Islet of Langerhans (tissue), 1 donor: Measurements from ENCODE around the gene MYL2.

Experiments used
- FAIRE-seq: peaks from one replicate; lab custom pipeline; 2011; peaks lifted over from hg19 to GRCh38; lab: Jason Lieb, UNC

Gene MYL2

DNA sequence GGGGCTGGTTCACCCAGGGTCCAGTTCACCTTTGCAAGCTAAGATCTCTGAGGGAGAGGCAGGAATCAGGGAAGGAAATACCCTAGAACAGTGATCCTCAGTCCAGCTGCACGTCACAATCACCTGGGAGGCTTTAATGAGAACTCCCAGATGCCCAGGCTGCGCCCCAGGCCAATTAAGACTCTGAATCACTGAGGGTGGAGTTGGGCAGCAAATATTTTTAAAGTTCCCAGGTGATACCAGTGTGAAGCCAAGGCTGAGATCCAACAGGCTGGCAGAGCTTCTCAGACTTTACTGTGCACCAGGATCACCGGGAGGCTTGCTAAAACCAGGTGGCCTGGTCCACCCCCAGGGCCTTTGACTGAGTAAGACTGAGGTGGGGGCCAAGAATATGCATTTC lies 23.8 kb downstream of the MYL2 start:
- FAIRE-seq: no peak

DNA sequence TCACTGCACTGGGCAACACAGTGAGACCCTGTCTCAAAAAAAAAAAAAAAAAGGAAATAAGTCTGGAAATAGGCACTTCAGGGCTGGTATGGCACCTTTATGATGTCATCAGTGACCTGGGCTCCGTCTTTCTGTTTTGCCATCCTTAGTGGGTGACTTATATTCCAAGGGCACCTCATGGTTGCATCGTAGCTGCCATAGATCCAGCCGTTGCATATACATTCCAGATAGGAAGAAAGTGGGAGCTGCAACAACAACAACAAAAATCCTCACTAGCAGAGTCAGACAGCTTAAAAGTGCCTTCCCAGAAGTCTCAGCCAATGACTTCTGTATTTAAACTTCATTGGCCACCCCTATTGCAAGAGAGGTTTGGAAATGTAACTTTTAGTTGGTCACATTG lies 26.4 kb downstream of the MYL2 start:
- no peak for FAIRE-seq

DNA sequence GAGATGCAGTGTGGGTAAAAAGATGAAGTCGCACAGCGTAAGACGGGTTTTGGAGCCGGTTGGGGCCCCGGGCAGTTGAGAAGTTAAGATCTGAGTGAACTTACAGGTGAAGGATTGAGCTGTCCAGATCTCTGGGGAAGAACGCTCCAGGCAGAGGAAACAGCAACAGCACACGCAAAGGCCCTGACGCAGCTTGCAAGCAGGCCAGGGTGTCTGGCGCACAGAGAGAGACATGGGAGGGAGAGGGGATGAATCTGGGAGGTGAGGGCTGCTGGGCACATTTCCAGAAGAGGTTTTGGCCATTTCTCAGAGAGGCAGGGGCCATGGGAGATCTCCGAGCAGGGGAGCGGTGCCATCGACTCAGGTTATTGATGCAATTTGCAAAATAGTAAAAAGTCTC lies 31.0 kb downstream of the MYL2 start:
- no peak for FAIRE-seq

DNA sequence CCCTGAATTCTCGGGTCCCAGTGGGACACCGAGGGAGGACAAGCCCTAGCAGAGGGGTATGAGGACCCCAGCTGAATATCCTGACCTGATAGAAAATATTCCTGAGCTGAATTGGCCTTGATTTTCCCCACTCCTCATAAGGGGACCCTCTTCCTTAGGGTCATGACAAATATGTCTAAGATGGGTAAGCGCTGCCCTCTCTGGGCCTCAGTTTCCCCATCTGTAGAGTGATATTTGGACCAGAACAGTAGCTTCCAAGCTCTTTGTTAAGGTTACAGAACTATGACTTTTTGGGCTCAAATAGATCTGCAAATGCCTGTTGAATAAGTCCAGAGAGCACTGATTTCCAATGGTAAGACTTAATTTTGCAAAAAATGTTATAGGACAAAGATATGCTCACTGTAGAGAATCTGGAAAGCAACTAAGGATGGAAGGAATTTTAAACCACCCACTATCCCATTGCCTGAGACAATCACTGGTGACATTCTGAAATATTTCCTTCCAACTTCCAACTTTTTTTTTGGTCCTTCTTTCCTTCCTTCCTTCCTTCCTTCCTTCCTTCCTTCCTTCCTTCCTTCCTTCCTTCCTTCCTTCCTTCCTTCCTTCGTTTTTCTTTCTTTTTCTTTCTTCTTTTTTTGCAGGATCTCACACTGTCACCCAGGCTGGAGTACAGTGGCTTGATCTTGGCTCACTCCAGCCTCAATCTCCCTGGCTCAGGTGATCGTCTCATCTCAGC lies 32.0 kb downstream of the MYL2 start:
- no peak for FAIRE-seq

DNA sequence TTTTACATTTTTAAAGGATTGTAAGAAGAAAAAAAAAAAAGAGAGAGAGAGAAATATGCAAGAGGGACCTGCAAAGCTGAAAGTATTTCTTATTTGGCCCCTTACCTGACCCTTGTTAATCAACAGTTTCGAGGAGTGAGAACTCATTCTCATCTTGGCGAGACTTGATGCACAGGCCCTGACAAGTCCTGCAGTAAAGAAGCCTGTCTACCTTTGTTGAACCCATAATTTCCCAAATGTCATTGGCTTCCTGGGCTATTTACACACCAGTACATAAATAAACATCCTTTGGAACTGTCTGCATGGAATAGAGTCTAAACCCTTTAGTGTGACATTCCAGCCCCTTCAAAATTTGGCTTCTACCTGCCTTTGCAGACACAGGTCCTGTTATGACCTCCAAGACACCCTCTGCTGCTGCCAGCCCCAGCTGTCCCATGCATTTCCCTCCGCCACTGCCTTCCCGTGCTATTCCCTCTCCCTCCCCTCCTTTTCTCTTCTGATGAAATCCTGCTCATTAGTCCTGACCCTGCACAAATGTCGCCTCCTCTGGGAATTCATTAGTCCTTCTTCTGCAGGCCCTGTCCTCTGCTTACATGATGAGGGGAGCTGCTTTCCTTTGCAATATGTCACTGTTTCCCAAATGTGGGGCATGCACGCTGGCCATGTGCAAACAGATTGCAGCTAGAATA lies 35.1 kb downstream of the MYL2 start:
- no peak for FAIRE-seq

DNA sequence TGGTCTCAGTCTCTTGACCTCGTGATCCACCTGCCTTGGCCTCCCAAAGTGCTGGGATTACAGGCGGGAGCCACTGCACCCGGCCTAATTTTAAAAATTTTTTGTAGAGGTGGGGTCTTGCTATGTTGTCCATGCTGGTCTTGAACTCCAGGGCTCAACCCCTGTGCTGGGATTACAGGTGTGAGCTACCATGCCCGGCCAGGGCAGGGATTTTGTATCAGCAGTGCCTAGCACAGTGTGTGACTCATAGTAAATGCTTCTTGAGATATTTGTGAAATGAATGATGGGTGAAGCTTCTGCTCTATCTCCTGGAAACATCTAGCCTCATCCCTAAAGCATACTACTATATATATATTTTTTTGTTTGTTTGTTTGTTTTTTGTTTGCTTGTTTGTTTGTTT lies 37.1 kb downstream of the MYL2 start:
- no peak for FAIRE-seq

DNA sequence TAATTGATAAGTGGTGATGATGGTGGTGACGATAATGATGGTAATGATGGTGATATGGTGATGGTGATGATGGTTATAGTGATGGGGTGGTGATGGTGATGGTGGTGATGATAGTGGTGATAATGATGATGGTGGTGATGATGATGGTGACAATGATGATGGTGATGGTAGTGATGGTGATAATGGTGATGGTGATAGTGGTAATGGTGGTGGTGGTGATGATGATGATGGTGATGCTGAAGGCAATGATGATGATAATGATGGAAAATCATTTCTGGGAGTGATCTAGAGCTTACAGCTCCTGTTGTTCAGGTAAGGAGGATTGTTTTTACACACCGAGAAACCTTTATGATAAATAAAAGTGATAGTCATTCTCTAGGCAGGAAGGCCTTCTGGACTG lies 39.7 kb downstream of the MYL2 start:
- no peak for FAIRE-seq

DNA sequence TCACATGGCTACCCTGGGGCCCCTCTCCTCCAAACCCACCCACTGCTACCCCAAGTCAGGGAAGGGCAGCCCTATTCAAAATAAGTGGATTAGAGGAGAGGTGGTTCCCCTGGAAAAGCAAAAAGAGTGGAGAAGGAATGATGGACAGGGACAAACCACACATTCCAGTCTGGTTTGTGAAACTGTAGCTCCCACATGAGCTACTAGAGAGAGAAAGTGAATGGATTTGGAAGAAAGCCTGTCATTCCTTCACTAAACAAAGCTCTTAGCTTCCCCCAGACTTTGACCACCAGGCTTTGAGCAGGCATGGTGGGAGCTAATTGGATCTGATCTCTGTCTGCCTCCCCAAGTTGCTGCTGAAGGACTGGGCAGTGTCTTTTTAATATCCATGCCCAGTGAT lies 45.6 kb downstream of the MYL2 start:
- no peak for FAIRE-seq

DNA sequence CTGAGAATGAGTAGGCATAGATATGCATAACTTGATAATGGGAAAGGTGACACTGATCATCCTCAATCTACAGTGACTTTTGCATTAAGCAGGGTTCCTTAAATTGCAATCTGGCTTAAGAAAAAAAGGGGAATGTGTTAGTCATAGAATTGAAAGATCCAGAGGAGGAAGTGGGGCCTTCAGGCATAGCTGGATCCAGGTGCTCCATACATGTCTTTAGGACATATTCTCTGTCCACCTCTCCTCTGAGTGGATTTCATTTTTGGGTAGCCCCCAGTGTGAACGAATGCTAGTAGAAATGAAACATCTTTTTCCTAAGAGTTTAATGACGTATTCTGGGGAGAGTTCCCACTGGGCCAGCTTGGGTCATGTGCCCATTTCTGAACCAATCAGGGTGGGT lies 46.0 kb downstream of the MYL2 start:
- no peak for FAIRE-seq

DNA sequence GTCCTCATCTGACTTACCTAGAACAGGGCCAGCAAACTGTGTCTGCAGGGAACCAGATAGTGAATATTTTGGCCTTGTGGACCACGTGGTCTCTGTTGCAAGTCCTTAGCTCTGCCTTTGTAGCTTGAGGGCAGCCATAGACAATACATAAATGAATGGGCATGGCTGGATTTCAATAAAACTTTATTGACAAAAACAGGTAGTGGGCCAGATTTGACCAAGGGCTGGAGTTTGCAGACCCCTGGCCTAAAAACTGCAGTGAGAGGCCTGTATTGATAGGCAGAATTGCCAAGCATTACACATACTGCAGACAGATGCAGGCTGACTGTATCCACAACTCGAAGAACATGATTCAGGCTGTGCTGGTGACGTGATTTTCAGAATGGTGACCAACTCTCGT lies 48.3 kb downstream of the MYL2 start:
- no peak for FAIRE-seq

DNA sequence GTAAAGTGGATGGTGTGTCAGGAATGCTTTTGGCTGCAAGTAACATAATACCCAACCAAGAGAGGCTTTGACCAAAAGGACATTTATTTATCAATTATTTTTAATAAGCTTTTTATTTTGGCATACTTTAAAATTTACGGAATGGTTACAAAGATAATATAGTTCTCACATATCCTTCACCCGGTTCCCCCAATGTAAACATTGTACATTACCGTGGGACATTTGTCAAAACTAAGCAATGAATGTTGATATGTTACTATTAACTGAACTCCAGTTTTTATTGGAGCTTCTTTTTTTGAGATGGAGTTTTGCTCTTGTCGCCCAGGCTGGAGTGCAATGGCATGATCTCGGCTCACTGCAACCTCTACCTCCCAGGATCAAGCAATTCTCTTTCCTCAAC lies 50.6 kb downstream of the MYL2 start:
- no peak for FAIRE-seq

DNA sequence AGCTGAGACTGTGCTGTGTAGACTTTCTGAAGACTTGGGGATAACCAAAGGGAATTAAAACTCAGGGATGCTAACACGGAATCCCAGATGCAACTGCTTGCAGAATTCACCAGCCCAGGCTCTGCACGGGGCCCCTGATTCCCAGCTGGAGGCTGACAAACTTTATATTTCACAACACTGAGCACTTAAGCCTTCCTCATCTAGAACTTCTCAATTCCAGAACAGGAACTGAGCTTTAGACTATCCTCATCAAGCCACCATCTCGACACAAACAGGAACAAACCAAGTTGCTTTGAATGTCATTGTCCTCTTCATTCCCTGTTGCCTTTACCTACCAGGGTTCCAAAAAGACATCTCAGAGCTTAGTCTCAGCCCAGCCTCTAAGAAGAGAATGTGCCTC lies 51.4 kb downstream of the MYL2 start:
- no peak for FAIRE-seq

DNA sequence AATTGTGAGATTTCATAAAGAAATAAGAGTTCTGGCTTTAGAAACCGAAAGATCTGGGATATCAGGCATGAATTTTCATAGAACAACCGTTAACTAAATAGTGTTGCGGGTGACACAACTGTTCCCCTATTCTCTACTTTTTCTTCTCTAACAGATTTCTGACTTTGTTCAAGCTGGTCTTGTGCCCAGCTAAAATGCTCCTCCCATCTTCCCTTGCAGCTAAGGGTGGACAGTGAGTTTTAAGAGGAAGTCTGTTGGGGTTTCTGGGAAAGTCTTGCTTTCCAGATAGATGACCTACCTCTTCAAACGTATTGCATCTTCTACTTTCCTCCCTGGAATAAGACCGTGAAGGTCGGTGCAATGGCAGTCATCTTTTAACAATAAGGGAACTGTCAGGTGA lies 54.9 kb downstream of the MYL2 start:
- no peak for FAIRE-seq

DNA sequence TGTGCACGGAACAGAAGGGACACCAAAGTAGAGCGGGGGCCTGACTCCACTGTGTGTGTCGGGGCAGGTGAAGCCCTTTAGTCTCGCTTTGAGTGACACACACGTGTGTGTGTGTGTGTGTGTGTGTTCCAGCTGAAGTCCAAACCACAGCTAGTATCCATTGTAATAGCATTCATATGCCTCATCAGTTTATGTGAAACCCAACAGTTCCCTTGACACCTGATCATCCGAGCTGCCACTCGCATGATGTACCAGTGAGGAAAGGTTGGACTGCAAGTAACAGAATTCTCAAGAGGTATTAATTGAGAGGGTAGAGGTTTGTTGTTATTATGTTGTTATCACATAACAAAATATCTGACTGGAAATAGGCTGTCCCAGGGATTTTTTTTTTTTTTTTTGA lies 57.2 kb downstream of the MYL2 start:
- FAIRE-seq: no peak

DNA sequence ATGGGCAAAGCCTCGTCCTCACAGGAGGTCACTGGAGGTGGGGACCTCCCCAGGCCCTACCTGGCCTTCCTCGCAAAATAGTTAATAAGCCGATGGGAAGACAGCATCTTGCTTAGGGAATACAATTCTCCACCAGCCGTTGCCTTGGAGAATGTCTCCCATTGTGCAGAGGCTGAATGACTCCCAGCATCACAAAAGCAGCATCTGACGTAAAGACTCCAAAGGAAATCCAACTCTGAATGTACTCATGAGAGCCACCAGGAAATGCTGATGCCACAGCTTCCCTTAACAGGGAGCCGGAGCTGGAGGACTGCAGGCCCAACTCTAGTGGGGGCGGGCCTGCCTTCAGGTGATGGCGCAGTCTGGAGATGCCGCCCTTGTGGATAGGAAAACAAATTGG lies 58.0 kb downstream of the MYL2 start:
- FAIRE-seq: no peak

DNA sequence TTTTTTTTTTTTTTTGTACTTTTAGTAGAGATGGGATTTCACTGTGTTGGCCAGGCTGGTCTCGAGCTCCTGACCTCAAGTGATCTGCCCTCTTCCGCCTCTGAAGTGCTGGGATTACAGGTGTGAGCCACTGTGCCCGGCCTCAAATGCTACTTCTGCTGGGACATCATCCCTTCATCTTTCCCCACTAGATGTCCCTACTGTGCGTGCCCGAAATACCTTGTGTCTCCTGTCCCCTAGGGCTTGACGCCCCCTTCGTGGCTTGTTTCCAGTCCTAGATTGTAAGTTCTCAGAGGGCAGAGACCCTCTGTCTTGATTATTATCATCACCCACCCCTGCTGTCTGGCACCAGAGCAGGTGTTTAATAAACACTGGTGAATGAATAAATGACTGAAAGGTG lies 58.6 kb downstream of the MYL2 start:
- no peak for FAIRE-seq
